Cerebellar cortex (tissue), 1 donor: Measurements from ENCODE around the gene JARID2.

ENCODE experiments used
- DNase-seq: peaks from one replicate; pipeline ENCODE4 v3.0.0-alpha.2; 2015; ENCODE audit warnings: low spot score

JARID2 gene

GRCh38 chr6:15375638-15376290 is 129.9 kb downstream of the JARID2 start:
- DNase-seq: no peak

- no peak for DNase-seq
Observed at GRCh38 chr6:15376900-15377487, 131.1 kb downstream of the JARID2 start.

DNA sequence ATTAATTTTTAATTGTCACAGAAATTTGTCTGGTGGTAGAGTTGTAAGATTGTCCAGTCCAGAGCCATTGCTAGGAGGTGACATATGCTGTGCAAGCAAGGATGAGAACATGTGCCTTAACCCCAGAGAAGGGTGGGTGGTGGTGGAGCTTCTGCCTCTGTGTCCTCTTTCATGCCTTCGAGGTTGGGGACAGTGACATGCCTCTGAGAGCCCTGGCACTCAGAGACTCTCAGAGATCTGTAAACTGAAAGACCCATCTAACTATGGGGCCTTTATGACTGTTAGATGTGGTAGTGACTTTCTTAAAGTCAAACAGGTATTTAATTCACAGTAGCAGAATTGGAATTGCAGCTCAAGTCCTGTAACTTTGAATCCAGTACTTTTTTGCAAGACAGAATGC is 132.4 kb downstream of the JARID2 start:
- DNase-seq: no peak

GRCh38 chr6:15378866-15379265 is 133.0 kb downstream of the JARID2 start:
- no peak for DNase-seq

- no peak for DNase-seq
Observed at GRCh38 chr6:15380351-15380750, 134.5 kb downstream of the JARID2 start.

DNA sequence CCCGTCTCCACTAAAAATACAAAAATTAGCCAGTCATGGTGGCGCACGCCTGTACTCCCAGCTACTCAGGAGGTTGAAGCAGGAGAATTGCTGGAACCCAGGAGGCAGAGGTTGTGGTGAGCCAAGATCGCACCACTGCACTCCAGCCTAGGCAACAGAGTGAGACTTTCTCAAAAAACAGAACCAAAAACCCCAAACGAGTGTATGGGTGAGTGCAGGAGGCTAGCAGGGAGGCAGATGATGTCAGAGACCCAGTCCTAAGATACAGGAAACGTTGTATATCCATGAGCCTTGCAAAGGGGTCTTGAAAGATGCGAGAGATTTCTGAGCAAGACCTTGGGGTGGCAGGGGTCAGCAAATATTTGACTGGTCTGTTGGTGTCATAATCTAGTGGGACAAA is 136.2 kb downstream of the JARID2 start:
- no peak for DNase-seq

- DNase-seq: no peak
Observed at GRCh38 chr6:15382712-15383111, 136.8 kb downstream of the JARID2 start.

DNA sequence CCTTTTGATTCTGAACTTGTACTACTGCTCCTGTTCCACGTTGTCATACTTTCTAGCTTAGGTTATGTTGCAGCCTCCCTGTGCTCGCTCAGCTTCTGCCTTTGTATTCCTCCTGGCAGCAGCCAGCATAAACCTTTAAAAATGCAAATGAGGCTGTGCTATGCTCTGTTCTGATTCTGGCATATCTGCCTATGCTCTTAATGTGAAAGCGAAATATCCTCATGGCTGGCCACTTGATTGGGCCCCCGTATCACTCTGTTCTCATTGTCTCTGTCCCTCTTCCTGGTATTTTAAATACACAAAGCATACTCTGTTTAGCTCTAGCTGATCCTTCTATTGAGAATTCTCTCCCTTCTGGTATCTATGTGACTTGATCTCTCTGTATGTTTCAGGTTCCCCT is 139.0 kb downstream of the JARID2 start:
- no peak for DNase-seq

DNA sequence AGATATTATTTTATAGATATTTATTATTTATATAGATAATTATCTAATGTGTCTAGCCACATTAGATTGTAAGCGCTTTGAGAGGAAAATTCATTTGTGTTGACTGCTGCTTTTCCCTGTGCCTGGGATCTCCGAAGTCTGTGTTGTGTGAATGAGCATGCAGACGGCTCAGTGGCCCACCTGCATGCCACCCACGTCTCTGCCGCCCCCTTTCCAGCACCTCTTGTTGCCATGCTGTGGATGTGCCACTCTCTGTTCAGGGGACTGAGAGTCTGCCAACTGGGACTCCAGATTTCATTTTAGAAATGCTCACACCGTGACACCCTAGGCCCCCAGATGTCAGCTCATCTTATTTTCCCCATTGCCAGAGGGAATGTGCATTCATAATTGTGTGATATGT is 139.7 kb downstream of the JARID2 start:
- no peak for DNase-seq

DNA sequence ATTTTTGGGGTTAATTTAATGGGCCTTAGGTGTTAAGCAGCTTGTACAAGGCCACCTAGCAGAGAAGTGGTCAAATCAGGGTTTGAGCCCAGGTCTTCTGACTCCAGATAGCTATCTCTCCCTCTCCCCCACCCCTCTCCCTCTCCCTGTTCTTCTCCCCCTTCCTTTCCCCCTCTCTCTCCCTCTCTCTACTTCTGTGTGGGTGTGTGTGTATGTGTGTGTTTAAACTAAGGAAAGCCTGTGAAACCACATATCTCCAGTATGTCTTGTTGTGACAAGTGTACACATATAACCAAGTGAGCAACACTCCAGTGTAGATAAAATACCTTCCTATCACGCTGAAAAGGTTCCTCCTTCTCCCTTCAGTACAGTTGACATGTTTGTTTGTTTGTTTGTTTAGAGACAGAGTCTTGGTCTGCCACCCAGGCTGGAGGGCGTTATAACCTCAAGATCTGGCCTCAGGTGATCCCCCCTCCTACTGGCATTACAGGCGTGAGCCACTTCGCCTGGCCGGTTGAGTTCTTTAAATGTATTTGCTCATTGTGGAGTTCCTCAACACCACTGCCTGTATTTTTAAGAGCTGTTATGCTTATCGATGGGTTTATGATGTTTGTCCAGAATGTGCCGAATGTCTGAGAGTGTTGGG is 140.4 kb downstream of the JARID2 start:
- DNase-seq: no peak

DNA sequence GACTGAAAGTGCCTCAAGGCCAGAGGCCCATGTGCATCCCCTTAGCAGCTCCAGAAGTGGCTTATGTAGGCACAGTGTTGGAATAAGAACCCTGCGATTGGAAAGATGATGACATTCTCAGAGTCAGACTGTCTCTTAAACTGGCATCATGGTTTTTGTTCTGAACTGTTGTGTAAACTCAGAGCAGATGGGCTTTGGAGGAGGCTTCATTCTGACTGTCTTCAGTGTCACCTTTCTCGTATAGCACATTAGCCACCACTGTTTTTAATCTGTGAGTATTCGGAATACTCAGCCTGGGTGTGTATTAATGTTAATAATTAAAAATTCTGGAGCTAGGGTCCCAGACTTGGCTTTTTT is 140.9 kb downstream of the JARID2 start:
- DNase-seq: no peak

DNA sequence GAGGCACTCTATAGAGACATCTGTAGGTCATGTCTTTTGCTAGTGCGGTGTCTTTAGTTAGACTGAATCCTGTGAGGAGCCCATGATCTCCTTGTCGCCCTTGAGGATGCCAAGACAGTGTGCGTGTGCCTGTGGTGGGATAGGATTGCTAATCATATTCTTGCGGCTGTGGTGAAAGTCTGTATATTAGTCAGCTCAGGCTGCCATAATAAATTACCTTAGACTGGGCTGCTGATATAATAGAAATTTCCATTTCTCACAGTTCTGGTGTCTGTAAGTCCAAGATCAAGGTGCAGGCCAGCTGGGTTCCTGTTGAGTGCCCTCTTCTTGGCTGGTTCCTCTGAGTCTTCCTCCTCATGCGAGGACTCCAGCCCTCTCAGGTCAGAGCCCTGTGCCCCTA is 141.2 kb downstream of the JARID2 start:
- DNase-seq: no peak

DNA sequence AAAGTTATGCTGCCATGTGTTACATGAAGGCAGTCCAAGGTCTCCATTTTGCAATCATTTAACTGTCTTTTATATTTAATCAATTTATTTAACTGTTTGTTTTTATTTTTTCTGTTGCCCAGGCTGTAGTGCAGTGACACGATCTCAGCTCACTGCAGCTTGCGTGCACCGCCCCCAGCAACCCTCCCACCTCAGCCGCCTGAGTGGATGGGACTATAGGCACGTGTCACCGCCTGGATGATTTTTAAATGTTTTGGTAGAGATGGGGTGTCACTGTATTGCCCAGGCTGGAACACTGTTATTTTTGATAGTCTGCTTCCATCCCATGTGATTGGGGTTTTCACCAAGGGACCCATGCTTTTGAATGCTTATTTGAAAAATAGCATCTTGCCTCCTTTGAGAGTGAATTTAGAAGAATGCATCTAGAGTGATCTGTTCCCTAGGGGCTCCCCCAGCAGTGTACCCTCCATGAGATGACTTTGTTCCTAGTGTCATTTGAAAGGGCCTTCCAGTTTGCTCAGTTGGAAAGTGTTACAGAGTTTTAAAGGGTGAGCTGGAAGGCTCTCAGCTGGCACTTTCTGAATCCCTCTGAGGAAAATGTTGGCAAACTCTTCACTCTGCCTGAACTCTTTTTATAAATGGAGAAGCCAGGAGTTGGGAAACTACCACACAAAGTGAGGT is 143.4 kb downstream of the JARID2 start:
- DNase-seq: no peak

GRCh38 chr6:15389765-15390723 is 144.2 kb downstream of the JARID2 start:
- peak; percentile 66 for DNase-seq

- no peak for DNase-seq
Observed at GRCh38 chr6:15391500-15391899, 145.6 kb downstream of the JARID2 start.

DNA sequence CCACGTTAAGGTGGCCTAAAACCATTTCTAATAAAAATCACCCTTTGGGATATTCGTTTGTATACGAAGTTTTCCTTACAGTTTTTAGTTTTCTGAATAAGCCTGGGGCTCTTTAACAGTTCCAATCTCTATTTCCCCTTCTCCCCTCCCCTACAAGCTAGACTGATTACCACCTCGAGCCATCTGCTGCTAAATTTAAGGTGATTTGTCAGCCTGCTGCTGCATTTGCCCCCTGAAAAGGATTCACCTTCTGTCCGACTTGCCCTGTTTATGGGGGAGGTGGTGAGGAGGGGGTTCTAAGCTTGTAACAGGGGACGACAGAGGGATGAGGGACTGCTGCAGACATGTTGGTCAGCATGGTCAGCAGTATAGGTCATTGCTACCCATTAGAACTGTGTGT is 146.3 kb downstream of the JARID2 start:
- DNase-seq: no peak

DNA sequence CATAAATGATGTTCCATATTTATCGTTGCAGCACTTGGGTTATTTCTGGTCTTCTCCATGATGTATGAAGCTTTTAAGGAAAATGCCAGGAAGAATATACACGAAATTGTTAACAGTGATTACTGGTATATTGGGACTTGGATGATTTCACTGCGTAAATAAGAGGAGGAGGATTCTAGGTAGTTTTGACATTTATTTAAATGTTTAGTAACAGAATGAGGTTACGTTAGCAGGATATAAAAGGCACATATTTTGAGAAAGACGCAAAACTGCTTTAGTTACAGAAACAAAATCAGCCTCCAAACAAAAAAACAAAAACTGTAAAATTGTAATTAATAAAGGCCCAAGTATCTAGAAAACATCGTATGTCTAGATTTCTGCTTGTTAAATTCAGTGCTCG is 147.7 kb downstream of the JARID2 start:
- DNase-seq: no peak

DNA sequence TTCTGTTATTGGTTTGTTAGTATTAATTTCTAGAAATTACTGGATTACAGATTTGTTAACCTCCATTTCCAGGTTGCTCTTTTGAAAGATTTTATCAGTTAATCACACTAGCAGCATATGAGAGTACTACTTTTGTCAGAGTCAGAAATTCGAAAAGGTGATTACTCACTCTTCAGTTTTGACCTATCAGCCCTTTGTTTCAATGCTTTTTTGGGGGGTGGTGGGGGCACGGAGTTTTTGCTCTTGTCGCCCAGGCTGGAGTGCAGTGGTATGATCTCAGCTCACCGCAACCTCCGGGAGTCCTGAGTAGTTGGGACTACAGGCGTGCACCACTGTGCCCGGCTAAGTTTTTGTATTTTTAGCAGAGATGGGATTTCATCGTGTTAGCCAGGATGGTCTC is 149.2 kb downstream of the JARID2 start:
- DNase-seq: no peak

GRCh38 chr6:15396808-15397207 is 150.9 kb downstream of the JARID2 start:
- no peak for DNase-seq

DNA sequence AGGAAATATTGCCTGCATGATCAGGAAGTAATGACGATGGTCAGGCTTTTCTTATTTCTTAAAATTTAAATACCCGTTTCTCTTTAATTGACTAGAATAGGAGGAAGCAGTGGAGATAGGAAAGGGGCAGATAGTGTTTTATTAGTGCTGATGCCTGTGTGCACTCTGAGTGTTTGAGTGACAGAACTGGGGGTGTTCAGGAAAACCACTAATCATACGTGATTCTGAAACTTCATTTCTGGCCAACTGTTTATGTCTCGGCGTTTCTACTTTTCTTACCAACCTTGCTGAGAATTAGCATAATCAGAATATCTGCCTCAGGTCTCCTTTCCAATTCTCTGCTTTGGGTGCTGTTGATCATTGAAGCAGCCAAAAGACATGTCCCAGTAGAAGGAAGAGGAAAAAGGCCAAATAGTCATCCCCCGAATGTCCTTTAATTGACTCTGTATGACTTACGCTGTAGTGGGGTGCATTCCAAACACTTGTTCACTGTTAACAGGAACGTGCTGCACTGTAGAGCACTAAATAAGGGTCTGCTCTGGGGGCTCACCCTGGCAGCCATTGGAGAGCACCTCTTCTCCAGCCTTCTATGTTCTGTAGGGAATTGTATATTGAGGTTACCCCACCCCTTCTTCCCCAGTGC is 152.9 kb downstream of the JARID2 start:
- DNase-seq: no peak

DNA sequence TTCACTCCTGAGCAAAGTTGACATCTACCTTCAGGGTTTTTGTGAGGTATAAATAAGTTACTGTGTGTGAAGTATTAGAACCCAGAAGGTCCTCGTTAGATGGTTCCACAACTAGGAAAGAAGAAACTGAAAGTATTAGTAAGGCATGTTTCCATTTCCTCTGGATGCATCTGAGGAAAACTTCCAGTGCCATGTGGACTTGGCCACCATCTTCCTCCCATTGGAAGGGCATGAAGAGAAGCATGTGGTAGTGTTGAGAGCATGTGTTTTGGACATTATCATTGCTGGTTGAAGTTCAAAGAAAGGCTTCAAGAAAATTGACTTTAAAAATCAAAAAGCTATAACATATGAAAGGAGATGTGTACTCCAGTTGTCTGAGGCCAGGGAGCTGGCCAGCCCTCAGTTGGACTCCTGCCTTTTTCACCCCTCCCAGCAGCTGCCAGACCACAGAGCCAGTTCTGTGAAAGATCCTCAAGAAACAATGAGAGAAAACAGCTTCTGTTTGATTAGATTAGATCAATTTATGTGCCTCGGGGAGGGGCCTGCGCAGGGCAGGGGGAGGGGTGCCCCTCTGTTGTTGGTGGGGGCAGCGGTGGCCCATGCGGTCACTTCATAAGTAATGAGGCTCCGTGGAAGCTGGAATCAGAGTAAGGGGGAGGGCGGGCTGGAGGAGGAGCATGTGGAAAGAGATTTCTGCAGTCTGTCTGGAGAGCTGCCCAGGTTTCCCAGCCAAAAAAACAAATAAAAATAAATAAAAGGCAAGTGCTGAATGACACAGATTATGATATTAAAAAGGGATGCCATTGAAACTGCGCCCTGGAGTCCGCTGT is 154.0 kb downstream of the JARID2 start:
- DNase-seq: peak; percentile 77
